AG04450 (cell line): ENCODE results near the gene IFNG. TPM values are rescaled to one million over a fixed set of nuclear protein-coding genes. Genes with fewer than 3 reads are reported as not detected.
"Not testable (repeated sequence)": the region's sequence is repeated elsewhere in the genome, so short reads cannot be mapped to it uniquely, and the experiment has no call there.

ENCODE experiments used
- CTCF ChIA-PET: fragments of 300-600, 350-600 bp; formaldehyde crosslinking; extraction: SDS; loops from one replicate; lab custom pipeline; 2022; ENCODE audit warnings: antibody characterized with exemption, inconsistent platforms; lab: Charles Lee
- POLR2A ChIA-PET: fragments of 350-600 bp; formaldehyde crosslinking; extraction: SDS; loops from one replicate; lab custom pipeline; 2021; ENCODE audit warnings: antibody characterized with exemption, inconsistent platforms; lab: Yijun Ruan, JAX
- DNase-seq: peaks from one replicate; pipeline ENCODE4 v3.0.0-alpha.2; 2011; ENCODE audit warnings: low read depth, low spot score
- H3K27ac ChIP-seq: one replicate; pipeline ENCODE4 v1.5.1; 2012; ENCODE audit warnings: low read depth, low read length, control low read depth
- H3K27me3 ChIP-seq: one replicate; pipeline ENCODE4 v1.6.0; 2012; ENCODE audit warnings: low read length; ENCODE audit not compliant: control insufficient read depth, insufficient read depth
- H3K4me3 ChIP-seq: 2 replicates; pipeline ENCODE4 v1.5.1; 2011; ENCODE audit warnings: mild to moderate bottlenecking, low read depth, low read length, control low read depth
- H3K9me3 ChIP-seq: 2 replicates; pipeline ENCODE4 v1.5.1; 2012; ENCODE audit warnings: low read length; ENCODE audit not compliant: control insufficient read depth, insufficient read depth
- CTCF ChIP-seq: IDR thresholded peaks from 2 replicates; pipeline ENCODE4 v1.5.1; 2011; ENCODE audit warnings: low read depth, low read length, control low read depth, inconsistent platforms
- polyA plus RNA-seq: library from polyadenylated mRNA; depleted of rRNA; stranded (reverse); fragments of >200 nt; gene quantifications from 2 replicates; pipeline ENCODE4 v1.2.3, GENCODE V29; 2011

The IFNG gene
- polyA plus RNA-seq, 1 experiment = not detected

GRCh38 chr12:68176257-68176656 lies 16.7 kb upstream of the IFNG start:
- no peaks in the 10 kb centered on the region for H3K9me3 ChIP-seq
- H3K27ac ChIP-seq = no peak overlapping the region
- DNase-seq = no peak
- H3K4me3 ChIP-seq = no peak overlapping the region
- CTCF ChIA-PET = no interaction called here
- no peak for TF ChIP-seq CTCF
- no peaks in the 10 kb centered on the region for H3K27me3 ChIP-seq
- POLR2A ChIA-PET = no interaction called here

GRCh38 chr12:68175557-68176061 lies 16.1 kb upstream of the IFNG start:
- no peak overlapping the region for H3K4me3 ChIP-seq
- no peaks in the 10 kb centered on the region for H3K27me3 ChIP-seq
- no peak for TF ChIP-seq CTCF
- no peak overlapping the region for H3K27ac ChIP-seq
- no peaks in the 10 kb centered on the region for H3K9me3 ChIP-seq
- CTCF ChIA-PET = no interaction called here
- no peak for DNase-seq
- POLR2A ChIA-PET = no interaction called here

- CTCF ChIA-PET, H3K4me3 ChIP-seq, H3K27me3 ChIP-seq, POLR2A ChIA-PET, DNase-seq, H3K27ac ChIP-seq, H3K9me3 ChIP-seq: not testable (repeated sequence)
Measured at GRCh38 chr12:68174761-68175160, 15.2 kb upstream of the IFNG start.

- no peak for TF ChIP-seq CTCF
- Histone ChIP-seq H3K27ac (no peak overlapping the region), H3K9me3 (no peaks in the 10 kb centered on the region), H3K27me3 (no peaks in the 10 kb centered on the region), H3K4me3 (no peak overlapping the region)
- DNase-seq = no peak
- ChIA-PET POLR2A (no interaction called here), CTCF (interaction anchor here (0.6 kb wide), 1 partner anchor 691 kb away, joined by 3 read pairs; no protein-coding TSS in a partner anchor)
Measured at GRCh38 chr12:68173792-68174191, 14.3 kb upstream of the IFNG start.

GRCh38 chr12:68170726-68171125 lies 11.2 kb upstream of the IFNG start:
- ChIA-PET CTCF (no interaction called here), POLR2A (no interaction called here)
- TF ChIP-seq CTCF = no peak
- no peaks in the 10 kb centered on the region for H3K27me3 ChIP-seq
- H3K4me3 ChIP-seq = no peak overlapping the region
- no peaks in the 10 kb centered on the region for H3K9me3 ChIP-seq
- DNase-seq = no peak
- no peak overlapping the region for H3K27ac ChIP-seq
